SW 1271 (cell line): ENCODE data around the gene SECISBP2.

Experiments used
- DNase-seq, 2 experiments: peaks; one replicate each; lab custom pipeline; 2025; lab: John Stamatoyannopoulos, UW

The SECISBP2 gene

GRCh38 chr9:89347651-89348050 lies 29.4 kb downstream of the SECISBP2 start:
- DNase-seq, result no peak

- DNase-seq, result no peak
Observed at GRCh38 chr9:89349607-89350006, 31.3 kb downstream of the SECISBP2 start.

- DNase-seq, result no peak
Observed at GRCh38 chr9:89350988-89351557, 32.8 kb downstream of the SECISBP2 start.

GRCh38 chr9:89351584-89352300 lies 33.4 kb downstream of the SECISBP2 start:
- no peak for DNase-seq

GRCh38 chr9:89352451-89352850 lies 34.2 kb downstream of the SECISBP2 start:
- DNase-seq, result no peak

- no peak for DNase-seq
Observed at GRCh38 chr9:89352874-89353649, 34.8 kb downstream of the SECISBP2 start.

- no peak for DNase-seq
Observed at GRCh38 chr9:89353989-89354388, 35.7 kb downstream of the SECISBP2 start.

GRCh38 chr9:89354471-89354870 lies 36.2 kb downstream of the SECISBP2 start:
- no peak for DNase-seq

GRCh38 chr9:89356782-89357181 lies 38.5 kb downstream of the SECISBP2 start:
- DNase-seq, result no peak

- no peak for DNase-seq
Observed at GRCh38 chr9:89357331-89358197, 39.3 kb downstream of the SECISBP2 start.

GRCh38 chr9:89358376-89358916 lies 40.1 kb downstream of the SECISBP2 start:
- DNase-seq, result no peak

- no peak for DNase-seq
Observed at GRCh38 chr9:89358985-89359384, 40.7 kb downstream of the SECISBP2 start.

- DNase-seq, result no peak
Observed at GRCh38 chr9:89359751-89360261, 41.5 kb downstream of the SECISBP2 start.

- no peak for DNase-seq
Observed at GRCh38 chr9:89360465-89360864, 42.2 kb downstream of the SECISBP2 start.

- DNase-seq, result no peak
Observed at GRCh38 chr9:89361031-89361430, 42.7 kb downstream of the SECISBP2 start.

GRCh38 chr9:89361816-89362646 lies 43.7 kb downstream of the SECISBP2 start:
- no peak for DNase-seq

GRCh38 chr9:89362647-89363310 lies 44.5 kb downstream of the SECISBP2 start:
- DNase-seq, result no peak

GRCh38 chr9:89363311-89363670 lies 45.0 kb downstream of the SECISBP2 start:
- no peak for DNase-seq

GRCh38 chr9:89363921-89364665 lies 45.8 kb downstream of the SECISBP2 start:
- DNase-seq, result no peak
